Keratinocyte (primary cell): Measurements from ENCODE around the gene PIR.
A peak's percentile ranks its signal among the peaks of the same experiment; 100 is the strongest.

ENCODE experiments used
- CTCF ChIP-seq, 3 experiments: IDR thresholded peaks in 1 of 3; conservative IDR thresholded peaks in 1 of 3; optimal IDR thresholded peaks in 1 of 3; 2 replicates in 2 of 3; 3 replicates in 1 of 3; pipeline versions ENCODE3 to v1.5.1; 2011; ENCODE audit warnings: low read length in 3 of 3, mild to moderate bottlenecking in 3 of 3, moderate library complexity in 2 of 3, control low read depth in 1 of 3, inconsistent platforms in 1 of 3; ENCODE audit not compliant: insufficient read depth in 2 of 3; ENCODE audit errors: extremely low read depth in 1 of 3
- EZH2 ChIP-seq: IDR thresholded peaks from one replicate; pipeline ENCODE4 v1.6.1; 2012; ENCODE audit warnings: inconsistent platforms, mild to moderate bottlenecking, low read length, moderate library complexity

DNA sequence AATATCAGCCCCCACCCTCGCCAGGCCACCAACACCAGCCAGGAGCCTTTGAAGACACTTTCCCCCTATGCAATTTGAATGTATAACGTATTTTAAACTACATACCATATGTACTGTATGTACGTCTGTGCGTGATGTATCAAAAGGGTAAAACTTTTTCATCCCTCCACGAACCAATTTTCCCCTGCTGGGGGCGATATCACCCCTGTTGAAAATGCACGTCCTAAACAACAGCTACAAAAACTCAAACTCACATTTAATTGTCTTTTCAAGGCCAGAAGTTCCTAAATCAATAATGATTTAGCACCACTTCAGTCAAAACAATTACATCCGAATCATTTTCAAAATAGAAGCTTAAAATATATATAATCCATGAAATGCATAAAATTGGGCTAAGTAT, 110.3 kb downstream of the PIR start:
- TF ChIP-seq CTCF (optimal IDR thresholded peaks at IDR 0.05 in 1 of 3, IDR thresholded peaks at IDR 0.05 in 1 of 3, conservative IDR thresholded peaks at IDR 0.05 in 1 of 3; ENCODE audit: extremely low read depth in 1 of 3, insufficient read depth in 2 of 3, low read length in 3 of 3) (peak in 2 of 3 experiments; percentile 5 to 28), EZH2 (no peak)
